Progenitor cell of endocrine pancreas (in vitro differentiated cells): Measurements from ENCODE around the gene NAA38. TPM values are rescaled to one million over a fixed set of nuclear protein-coding genes. Genes with fewer than 3 reads are reported as not detected.

Experiments
- DNase-seq: peaks from one replicate; pipeline ENCODE4 v3.0.0; 2021; ENCODE audit warnings: low spot score; ENCODE audit not compliant: unreplicated experiment
- H3K27ac Mint-ChIP-seq: 2 replicates; pipeline ENCODE4 v1.8.0; 2021; ENCODE audit warnings: mild to moderate bottlenecking, moderate library complexity, mixed read lengths
- H3K27me3 Mint-ChIP-seq: 2 replicates; pipeline ENCODE4 v1.8.0; 2021; ENCODE audit warnings: mixed read lengths
- H3K36me3 Mint-ChIP-seq: 2 replicates; pipeline ENCODE4 v1.8.0; 2022; ENCODE audit warnings: mixed read lengths; ENCODE audit not compliant: insufficient read depth
- H3K4me1 Mint-ChIP-seq: 2 replicates; pipeline ENCODE4 v1.8.0; 2021; ENCODE audit warnings: low read depth, mixed read lengths
- H3K4me3 Mint-ChIP-seq: 2 replicates; pipeline ENCODE4 v1.8.0; 2021; ENCODE audit warnings: low read depth, mild to moderate bottlenecking, moderate library complexity, mixed read lengths
- H3K9me3 Mint-ChIP-seq: 2 replicates; pipeline ENCODE4 v1.8.0; 2021; ENCODE audit warnings: low read depth, mixed read lengths
- total RNA-seq: library from RNA; stranded (reverse); gene quantifications from 2 replicates; pipeline ENCODE4 v1.2.1, GENCODE V29; 2021
- TF ChIP-seq, protein P1 (sequence below): fragments of 200-600 bp; sonication (generic); IDR thresholded peaks from one replicate; pipeline ENCODE4 v1.5.0; 2021; ENCODE audit warnings: antibody characterized with exemption, mild to moderate bottlenecking; ENCODE audit not compliant: unreplicated experiment

Gene NAA38
- total RNA-seq, 1 donor from 2014 or later = 70.0 TPM

DNA sequence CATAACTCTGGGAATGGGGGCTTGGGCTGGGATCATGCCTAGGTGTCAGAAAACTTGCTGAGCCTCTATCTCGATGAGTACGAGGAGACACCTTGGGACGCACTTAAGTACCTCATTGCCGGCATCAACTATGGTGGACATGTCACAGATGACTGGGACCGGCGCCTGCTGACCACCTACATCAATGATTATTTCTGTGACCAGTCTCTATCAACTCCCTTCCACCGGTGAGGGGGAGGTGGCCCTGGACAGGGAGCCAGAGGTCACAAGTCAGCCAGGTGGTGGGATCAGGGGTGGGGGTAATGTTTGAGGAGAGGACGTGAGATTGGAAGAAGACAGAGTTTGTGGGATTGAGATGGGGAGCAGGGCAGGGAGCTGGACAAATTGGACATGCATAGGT lies 26.7 kb downstream of the NAA38 start:
- Mint-ChIP-seq H3K4me3 (no peak overlapping the region), H3K27ac (no peak overlapping the region), H3K36me3 (no peaks in the 10 kb centered on the region), H3K27me3 (peaks cover 50% of the 10 kb centered on the region), H3K4me1 (peaks cover 12% of the 10 kb centered on the region), H3K9me3 (no peaks in the 10 kb centered on the region)
- TF ChIP-seq, protein P1, sequence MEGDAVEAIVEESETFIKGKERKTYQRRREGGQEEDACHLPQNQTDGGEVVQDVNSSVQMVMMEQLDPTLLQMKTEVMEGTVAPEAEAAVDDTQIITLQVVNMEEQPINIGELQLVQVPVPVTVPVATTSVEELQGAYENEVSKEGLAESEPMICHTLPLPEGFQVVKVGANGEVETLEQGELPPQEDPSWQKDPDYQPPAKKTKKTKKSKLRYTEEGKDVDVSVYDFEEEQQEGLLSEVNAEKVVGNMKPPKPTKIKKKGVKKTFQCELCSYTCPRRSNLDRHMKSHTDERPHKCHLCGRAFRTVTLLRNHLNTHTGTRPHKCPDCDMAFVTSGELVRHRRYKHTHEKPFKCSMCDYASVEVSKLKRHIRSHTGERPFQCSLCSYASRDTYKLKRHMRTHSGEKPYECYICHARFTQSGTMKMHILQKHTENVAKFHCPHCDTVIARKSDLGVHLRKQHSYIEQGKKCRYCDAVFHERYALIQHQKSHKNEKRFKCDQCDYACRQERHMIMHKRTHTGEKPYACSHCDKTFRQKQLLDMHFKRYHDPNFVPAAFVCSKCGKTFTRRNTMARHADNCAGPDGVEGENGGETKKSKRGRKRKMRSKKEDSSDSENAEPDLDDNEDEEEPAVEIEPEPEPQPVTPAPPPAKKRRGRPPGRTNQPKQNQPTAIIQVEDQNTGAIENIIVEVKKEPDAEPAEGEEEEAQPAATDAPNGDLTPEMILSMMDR = no peak
- DNase-seq = no peak

DNA sequence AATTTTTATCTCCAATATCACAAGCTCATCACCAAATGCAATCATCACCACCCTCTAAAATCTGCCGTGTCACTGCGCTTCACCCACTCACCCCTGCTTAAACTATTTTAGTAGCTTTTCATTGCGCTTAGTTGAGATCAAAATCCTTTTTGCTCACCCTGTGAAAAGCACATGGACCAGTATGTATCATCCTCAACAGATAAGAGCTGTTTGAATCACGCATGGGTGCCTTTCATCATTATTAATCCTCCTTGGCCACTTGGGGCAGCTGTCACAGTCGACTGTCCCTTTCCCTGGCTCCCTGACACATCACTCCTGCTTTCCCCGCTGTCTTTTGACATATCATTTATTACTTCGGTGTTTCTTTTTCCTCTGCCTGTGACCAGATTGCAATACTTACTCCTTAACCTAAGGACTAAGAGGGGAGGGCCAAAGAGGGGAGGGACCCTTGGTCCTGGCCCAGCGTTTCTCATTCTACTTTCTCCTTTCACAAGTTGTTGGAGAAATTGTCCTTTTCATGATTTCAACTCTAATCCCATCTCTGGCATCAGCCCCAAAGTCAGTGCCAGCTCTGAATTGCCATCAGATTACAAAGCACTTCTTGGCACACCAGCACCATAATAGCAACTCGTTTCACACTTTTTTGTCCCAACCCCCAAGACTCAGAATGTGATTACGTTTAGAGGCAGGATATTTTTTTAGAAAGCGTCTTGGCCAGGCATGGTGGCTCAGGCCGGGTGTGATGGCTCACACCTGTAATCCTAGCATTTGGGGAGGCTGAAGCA lies 32.0 kb downstream of the NAA38 start:
- H3K27ac Mint-ChIP-seq = no peak overlapping the region
- TF ChIP-seq, protein P1 = no peak
- no peaks in the 10 kb centered on the region for H3K36me3 Mint-ChIP-seq
- H3K27me3 Mint-ChIP-seq = peaks cover 68% of the 10 kb centered on the region
- no peak overlapping the region for H3K4me3 Mint-ChIP-seq
- DNase-seq = no peak
- H3K9me3 Mint-ChIP-seq = no peaks in the 10 kb centered on the region
- no peaks in the 10 kb centered on the region for H3K4me1 Mint-ChIP-seq

DNA sequence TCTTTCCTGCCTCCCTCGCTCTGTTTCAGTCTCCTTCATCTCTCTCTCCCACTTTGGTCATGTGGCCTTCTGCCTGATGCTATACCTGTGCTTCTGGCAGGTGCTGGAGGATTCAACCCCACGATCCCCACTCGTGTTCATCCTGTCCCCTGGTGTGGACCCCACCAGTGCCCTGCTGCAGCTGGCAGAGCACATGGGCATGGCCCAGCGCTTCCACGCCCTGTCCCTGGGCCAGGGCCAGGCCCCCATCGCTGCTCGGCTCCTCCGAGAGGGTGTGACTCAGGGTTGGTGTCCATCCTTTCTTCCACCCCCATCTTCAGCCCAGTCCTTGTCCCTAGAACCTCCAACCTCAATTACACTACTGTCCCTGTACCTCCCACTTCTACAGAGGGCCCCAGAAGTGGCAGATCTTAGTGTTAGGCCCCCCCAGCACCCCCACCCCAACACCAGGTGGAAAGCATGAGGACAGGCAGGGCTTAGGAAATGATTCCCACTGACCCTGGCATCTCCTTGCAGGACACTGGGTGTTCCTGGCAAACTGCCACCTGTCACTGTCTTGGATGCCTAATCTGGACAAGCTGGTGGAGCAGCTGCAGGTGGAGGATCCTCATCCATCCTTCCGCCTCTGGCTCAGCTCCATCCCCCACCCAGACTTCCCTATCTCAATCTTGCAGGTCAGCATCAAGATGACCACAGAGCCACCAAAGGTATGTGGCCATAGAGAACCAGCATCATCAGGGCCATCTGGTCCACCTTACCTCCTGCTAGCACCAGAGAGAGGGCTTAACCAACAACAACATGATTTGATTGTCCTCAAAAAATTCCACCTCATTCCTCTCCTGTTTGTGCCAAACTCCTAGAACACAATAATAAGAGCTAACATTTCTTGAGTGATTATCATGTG lies 33.1 kb downstream of the NAA38 start:
- Mint-ChIP-seq H3K4me1 (no peaks in the 10 kb centered on the region), H3K27me3 (peaks cover 72% of the 10 kb centered on the region), H3K36me3 (no peaks in the 10 kb centered on the region), H3K9me3 (no peaks in the 10 kb centered on the region), H3K27ac (no peak overlapping the region), H3K4me3 (no peak overlapping the region)
- no peak for DNase-seq
- TF ChIP-seq, protein P1 = no peak

DNA sequence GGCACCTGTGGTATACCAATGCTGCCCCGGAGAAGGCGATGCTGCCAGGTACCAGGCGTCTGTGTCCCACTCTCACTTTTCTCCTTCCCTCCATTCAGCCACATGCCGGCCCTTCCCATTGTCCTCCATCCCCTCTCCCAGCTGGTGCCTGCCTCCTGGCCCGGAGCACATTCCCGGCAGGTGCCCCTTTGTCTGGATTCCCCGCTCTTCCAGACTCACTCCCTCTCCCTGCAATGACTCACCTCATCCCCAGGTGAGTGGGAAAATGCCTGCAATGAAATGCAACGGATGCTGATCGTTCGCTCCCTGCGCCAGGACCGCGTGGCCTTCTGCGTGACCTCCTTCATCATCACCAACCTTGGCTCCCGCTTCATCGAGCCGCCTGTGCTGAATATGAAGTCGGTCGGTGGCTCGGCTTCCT lies 33.8 kb downstream of the NAA38 start:
- Mint-ChIP-seq H3K27ac (no peak overlapping the region), H3K36me3 (no peaks in the 10 kb centered on the region), H3K4me1 (no peaks in the 10 kb centered on the region), H3K9me3 (no peaks in the 10 kb centered on the region), H3K4me3 (no peak overlapping the region), H3K27me3 (peaks cover 76% of the 10 kb centered on the region)
- TF ChIP-seq, protein P1 = no peak
- DNase-seq = no peak

DNA sequence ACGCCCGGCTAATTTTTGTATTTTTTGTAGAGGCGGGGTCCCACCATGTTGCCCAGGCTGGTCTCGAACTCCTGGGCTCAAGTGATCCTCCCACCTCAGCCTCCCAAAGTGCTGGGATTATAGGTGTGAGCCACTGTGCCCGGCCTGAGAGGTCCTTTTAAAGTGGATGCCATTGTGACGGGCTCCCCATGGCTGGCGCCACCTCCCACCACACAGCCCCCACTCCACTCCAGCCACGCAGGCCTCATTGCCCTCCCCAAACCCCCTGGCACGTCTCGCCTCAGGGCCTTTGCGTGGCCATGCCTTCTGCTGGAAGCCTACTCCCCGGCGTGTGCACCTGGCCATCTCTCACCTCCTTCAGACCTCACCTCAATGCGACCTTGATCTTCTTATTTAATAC lies 35.2 kb downstream of the NAA38 start:
- TF ChIP-seq, protein P1 = no peak
- Mint-ChIP-seq H3K36me3 (no peaks in the 10 kb centered on the region), H3K9me3 (no peaks in the 10 kb centered on the region), H3K27me3 (peaks cover 77% of the 10 kb centered on the region), H3K27ac (no peak overlapping the region), H3K4me3 (no peak overlapping the region), H3K4me1 (peaks cover 1% of the 10 kb centered on the region)
- DNase-seq = no peak
